ENCODE data around the gene CFAP61. TPM values are rescaled to one million over a fixed set of nuclear protein-coding genes. Genes with fewer than 3 reads are reported as not detected.

CFAP61 gene
- total and polyA plus RNA-seq, 2 experiments from 2014 or later = 0.21 TPM; not detected in 1

DNA sequence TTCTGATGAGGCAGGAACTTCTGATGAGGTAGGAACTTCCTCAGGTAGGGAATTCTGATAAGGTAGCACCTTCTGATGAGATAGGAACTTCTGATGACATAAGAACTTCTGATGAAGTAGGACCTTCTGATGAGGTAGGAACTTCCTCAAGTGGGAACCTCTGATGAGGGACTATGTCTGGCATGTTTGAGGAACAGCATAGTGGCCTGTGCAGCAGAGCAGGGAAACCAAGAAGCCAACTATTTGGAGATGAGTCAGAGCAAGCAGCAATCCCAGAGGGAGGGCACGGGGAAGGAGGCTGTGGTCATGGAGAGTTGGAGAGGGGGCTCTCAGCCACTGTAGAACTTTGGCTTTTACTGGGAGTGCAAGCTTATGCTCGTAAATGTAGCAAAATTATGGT is 132.4 kb downstream of the CFAP61 start (continued):
- TF ChIP-seq, protein P1, sequence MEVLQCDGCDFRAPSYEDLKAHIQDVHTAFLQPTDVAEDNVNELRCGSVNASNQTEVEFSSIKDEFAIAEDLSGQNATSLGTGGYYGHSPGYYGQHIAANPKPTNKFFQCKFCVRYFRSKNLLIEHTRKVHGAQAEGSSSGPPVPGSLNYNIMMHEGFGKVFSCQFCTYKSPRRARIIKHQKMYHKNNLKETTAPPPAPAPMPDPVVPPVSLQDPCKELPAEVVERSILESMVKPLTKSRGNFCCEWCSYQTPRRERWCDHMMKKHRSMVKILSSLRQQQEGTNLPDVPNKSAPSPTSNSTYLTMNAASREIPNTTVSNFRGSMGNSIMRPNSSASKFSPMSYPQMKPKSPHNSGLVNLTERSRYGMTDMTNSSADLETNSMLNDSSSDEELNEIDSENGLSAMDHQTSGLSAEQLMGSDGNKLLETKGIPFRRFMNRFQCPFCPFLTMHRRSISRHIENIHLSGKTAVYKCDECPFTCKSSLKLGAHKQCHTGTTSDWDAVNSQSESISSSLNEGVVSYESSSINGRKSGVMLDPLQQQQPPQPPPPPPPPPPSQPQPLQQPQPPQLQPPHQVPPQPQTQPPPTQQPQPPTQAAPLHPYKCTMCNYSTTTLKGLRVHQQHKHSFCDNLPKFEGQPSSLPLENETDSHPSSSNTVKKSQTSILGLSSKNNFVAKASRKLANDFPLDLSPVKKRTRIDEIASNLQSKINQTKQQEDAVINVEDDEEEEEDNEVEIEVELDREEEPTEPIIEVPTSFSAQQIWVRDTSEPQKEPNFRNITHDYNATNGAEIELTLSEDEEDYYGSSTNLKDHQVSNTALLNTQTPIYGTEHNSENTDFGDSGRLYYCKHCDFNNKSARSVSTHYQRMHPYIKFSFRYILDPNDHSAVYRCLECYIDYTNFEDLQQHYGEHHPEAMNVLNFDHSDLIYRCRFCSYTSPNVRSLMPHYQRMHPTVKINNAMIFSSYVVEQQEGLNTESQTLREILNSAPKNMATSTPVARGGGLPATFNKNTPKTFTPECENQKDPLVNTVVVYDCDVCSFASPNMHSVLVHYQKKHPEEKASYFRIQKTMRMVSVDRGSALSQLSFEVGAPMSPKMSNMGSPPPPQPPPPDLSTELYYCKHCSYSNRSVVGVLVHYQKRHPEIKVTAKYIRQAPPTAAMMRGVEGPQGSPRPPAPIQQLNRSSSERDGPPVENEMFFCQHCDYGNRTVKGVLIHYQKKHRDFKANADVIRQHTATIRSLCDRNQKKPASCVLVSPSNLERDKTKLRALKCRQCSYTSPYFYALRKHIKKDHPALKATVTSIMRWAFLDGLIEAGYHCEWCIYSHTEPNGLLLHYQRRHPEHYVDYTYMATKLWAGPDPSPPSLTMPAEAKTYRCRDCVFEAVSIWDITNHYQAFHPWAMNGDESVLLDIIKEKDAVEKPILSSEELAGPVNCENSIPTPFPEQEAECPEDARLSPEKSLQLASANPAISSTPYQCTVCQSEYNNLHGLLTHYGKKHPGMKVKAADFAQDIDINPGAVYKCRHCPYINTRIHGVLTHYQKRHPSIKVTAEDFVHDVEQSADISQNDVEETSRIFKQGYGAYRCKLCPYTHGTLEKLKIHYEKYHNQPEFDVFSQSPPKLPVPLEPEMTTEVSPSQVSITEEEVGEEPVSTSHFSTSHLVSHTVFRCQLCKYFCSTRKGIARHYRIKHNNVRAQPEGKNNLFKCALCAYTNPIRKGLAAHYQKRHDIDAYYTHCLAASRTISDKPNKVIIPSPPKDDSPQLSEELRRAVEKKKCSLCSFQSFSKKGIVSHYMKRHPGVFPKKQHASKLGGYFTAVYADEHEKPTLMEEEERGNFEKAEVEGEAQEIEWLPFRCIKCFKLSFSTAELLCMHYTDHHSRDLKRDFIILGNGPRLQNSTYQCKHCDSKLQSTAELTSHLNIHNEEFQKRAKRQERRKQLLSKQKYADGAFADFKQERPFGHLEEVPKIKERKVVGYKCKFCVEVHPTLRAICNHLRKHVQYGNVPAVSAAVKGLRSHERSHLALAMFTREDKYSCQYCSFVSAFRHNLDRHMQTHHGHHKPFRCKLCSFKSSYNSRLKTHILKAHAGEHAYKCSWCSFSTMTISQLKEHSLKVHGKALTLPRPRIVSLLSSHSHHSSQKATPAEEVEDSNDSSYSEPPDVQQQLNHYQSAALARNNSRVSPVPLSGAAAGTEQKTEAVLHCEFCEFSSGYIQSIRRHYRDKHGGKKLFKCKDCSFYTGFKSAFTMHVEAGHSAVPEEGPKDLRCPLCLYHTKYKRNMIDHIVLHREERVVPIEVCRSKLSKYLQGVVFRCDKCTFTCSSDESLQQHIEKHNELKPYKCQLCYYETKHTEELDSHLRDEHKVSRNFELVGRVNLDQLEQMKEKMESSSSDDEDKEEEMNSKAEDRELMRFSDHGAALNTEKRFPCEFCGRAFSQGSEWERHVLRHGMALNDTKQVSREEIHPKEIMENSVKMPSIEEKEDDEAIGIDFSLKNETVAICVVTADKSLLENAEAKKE (CRISPR knock-in tag; IDR thresholded peaks at IDR 0.05) = no peak
- TF ChIP-seq EZH2 (IDR thresholded peaks at IDR 0.05; ENCODE audit: low read depth, unreplicated experiment) = no peak
- TF ChIP-seq, protein P2, sequence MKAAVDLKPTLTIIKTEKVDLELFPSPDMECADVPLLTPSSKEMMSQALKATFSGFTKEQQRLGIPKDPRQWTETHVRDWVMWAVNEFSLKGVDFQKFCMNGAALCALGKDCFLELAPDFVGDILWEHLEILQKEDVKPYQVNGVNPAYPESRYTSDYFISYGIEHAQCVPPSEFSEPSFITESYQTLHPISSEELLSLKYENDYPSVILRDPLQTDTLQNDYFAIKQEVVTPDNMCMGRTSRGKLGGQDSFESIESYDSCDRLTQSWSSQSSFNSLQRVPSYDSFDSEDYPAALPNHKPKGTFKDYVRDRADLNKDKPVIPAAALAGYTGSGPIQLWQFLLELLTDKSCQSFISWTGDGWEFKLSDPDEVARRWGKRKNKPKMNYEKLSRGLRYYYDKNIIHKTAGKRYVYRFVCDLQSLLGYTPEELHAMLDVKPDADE (IDR thresholded peaks at IDR 0.05) = no peak
- TF ChIP-seq JUNB (IDR thresholded peaks at IDR 0.05; ENCODE audit: unreplicated experiment) = no peak
- no peak for TF ChIP-seq ZNF331 (CRISPR knock-in tag; IDR thresholded peaks at IDR 0.05; ENCODE audit: low read depth)

DNA sequence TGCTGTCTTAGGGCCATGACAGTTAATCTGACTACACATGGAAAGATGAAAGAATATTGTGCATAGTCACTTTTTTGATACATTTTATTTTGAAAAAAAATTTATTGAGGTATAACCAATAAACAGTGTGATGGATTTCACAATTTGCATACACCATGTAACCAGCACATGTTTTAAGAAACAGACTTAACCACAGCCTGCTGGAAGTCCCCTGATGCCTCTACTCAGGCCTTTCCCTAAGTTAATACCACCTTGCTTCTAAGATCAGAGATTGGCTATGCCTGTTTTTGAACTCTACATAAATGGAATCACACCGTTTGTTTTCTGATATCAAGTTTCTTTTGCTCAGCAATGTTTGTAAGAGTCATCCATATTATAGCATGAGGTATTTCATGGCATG is 136.3 kb downstream of the CFAP61 start:
- Histone ChIP-seq H3K4me2 (no peak overlapping the region), H3K27me3 (ENCODE audit: insufficient read depth) (no peaks in the 10 kb centered on the region), H3K4me1 (ENCODE audit: insufficient read depth) (no peaks in the 10 kb centered on the region), H4K20me1 (replicated peaks; ENCODE audit: insufficient read depth) (no peaks in the 10 kb centered on the region), H3K27ac (ENCODE audit: low read depth) (no peak overlapping the region), H3K36me3 (ENCODE audit: insufficient read depth) (no peaks in the 10 kb centered on the region), H3K9me2 (ENCODE audit: insufficient read depth) (peaks cover 8% of the 10 kb centered on the region; the same call in 1 of the 2 replicates), H3F3A (replicated peaks; ENCODE audit: low read depth) (no peaks in the 10 kb centered on the region), H3K79me2 (replicated peaks; ENCODE audit: insufficient read depth) (no peaks in the 10 kb centered on the region), H2AFZ (no peak overlapping the region), H3K4me3 (no peak overlapping the region)
- no peak overlapping the region for H3K4me3 Mint-ChIP-seq
- H3K36me3 Mint-ChIP-seq (ENCODE audit: low read depth) = no peaks in the 10 kb centered on the region
- no peak for ATAC-seq
- no peak for DNase-seq (ENCODE audit: low spot score)
- no peak overlapping the region for H3K27ac Mint-ChIP-seq
- peaks cover 2% of the 10 kb centered on the region for H3K27me3 Mint-ChIP-seq (ENCODE audit: insufficient read depth, low read depth, poor library complexity)
- no peaks in the 10 kb centered on the region for H3K4me1 Mint-ChIP-seq
- H3K9me3 Mint-ChIP-seq = no peaks in the 10 kb centered on the region; the same call in 2 of the 3 replicates
- no peak for TF ChIP-seq CREB1 (CRISPR knock-in tag; IDR thresholded peaks at IDR 0.05; ENCODE audit: low read depth)
- TF ChIP-seq, protein P3, sequence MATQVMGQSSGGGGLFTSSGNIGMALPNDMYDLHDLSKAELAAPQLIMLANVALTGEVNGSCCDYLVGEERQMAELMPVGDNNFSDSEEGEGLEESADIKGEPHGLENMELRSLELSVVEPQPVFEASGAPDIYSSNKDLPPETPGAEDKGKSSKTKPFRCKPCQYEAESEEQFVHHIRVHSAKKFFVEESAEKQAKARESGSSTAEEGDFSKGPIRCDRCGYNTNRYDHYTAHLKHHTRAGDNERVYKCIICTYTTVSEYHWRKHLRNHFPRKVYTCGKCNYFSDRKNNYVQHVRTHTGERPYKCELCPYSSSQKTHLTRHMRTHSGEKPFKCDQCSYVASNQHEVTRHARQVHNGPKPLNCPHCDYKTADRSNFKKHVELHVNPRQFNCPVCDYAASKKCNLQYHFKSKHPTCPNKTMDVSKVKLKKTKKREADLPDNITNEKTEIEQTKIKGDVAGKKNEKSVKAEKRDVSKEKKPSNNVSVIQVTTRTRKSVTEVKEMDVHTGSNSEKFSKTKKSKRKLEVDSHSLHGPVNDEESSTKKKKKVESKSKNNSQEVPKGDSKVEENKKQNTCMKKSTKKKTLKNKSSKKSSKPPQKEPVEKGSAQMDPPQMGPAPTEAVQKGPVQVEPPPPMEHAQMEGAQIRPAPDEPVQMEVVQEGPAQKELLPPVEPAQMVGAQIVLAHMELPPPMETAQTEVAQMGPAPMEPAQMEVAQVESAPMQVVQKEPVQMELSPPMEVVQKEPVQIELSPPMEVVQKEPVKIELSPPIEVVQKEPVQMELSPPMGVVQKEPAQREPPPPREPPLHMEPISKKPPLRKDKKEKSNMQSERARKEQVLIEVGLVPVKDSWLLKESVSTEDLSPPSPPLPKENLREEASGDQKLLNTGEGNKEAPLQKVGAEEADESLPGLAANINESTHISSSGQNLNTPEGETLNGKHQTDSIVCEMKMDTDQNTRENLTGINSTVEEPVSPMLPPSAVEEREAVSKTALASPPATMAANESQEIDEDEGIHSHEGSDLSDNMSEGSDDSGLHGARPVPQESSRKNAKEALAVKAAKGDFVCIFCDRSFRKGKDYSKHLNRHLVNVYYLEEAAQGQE (IDR thresholded peaks at IDR 0.05; ENCODE audit: unreplicated experiment) = no peak
- no peak for TF ChIP-seq EZH2phosphoT487 (IDR thresholded peaks at IDR 0.05; ENCODE audit: unreplicated experiment)
- no peak for TF ChIP-seq JUNB (IDR thresholded peaks at IDR 0.05; ENCODE audit: unreplicated experiment)

All from GM23338 (cell line).